Astrocyte (in vitro differentiated cells and primary cell): ENCODE results near the gene C10orf120. TPM values are rescaled to one million over a fixed set of nuclear protein-coding genes. Genes with fewer than 3 reads are reported as not detected.

ENCODE experiments used
- DNase-seq: peaks from one replicate; pipeline ENCODE4 v3.0.0-alpha.2; 2010; ENCODE audit warnings: low read depth
- FAIRE-seq: peaks from 2 replicates; lab custom pipeline; 2011; peaks lifted over from hg19 to GRCh38; lab: Jason Lieb, UNC
- H2AFZ ChIP-seq: 2 replicates; pipeline ENCODE4 v1.6.0; 2012; ENCODE audit warnings: low read depth, low read length, inconsistent platforms
- H3K27ac ChIP-seq: 2 replicates; pipeline ENCODE4 v1.5.1; 2011; ENCODE audit warnings: low read depth, low read length, inconsistent platforms
- H3K27me3 ChIP-seq: 2 replicates; pipeline ENCODE4 v1.6.0; 2011; ENCODE audit warnings: low read length, inconsistent platforms; ENCODE audit not compliant: insufficient read depth
- H3K36me3 ChIP-seq: 2 replicates; pipeline ENCODE4 v1.5.1; 2011; ENCODE audit warnings: low read length, inconsistent platforms; ENCODE audit not compliant: insufficient read depth
- H3K4me1 ChIP-seq: 2 replicates; pipeline ENCODE4 v1.5.1; 2011; ENCODE audit warnings: low read length, inconsistent platforms; ENCODE audit not compliant: insufficient read depth
- H3K4me2 ChIP-seq: 2 replicates; pipeline ENCODE4 v1.6.0; 2012; ENCODE audit warnings: low read length, inconsistent platforms
- H3K4me3 ChIP-seq: 2 replicates; pipeline ENCODE4 v1.5.1; 2011; ENCODE audit warnings: low read depth, mild to moderate bottlenecking, low read length, inconsistent platforms; ENCODE audit not compliant: insufficient read depth
- H3K79me2 ChIP-seq: 2 replicates; pipeline ENCODE4 v1.6.0; 2012; ENCODE audit warnings: mild to moderate bottlenecking, low read length, inconsistent platforms; ENCODE audit not compliant: insufficient read depth
- H3K9ac ChIP-seq: 2 replicates; pipeline ENCODE4 v1.6.0; 2012; ENCODE audit warnings: mild to moderate bottlenecking, low read length, inconsistent platforms
- H3K9me3 ChIP-seq: 2 replicates; pipeline ENCODE4 v1.5.1; 2012; ENCODE audit warnings: low read depth, mild to moderate bottlenecking, low read length, inconsistent platforms; ENCODE audit not compliant: insufficient read depth
- H4K20me1 ChIP-seq: 2 replicates; pipeline ENCODE4 v1.6.0; 2012; ENCODE audit warnings: low read length, inconsistent platforms; ENCODE audit not compliant: insufficient read depth
- H3K27ac Mint-ChIP-seq: one replicate; pipeline ENCODE4 v1.8.0; 2021; ENCODE audit warnings: mild to moderate bottlenecking, mixed read lengths; ENCODE audit not compliant: unreplicated experiment
- H3K27me3 Mint-ChIP-seq: one replicate; pipeline ENCODE4 v1.8.0; 2021; ENCODE audit warnings: low read depth, mixed read lengths; ENCODE audit not compliant: unreplicated experiment
- H3K36me3 Mint-ChIP-seq: one replicate; pipeline ENCODE4 v1.8.0; 2021; ENCODE audit warnings: low read depth, mixed read lengths; ENCODE audit not compliant: unreplicated experiment
- H3K4me1 Mint-ChIP-seq: one replicate; pipeline ENCODE4 v1.8.0; 2021; ENCODE audit warnings: low read depth, mixed read lengths; ENCODE audit not compliant: unreplicated experiment
- H3K4me3 Mint-ChIP-seq: one replicate; pipeline ENCODE4 v1.8.0; 2021; ENCODE audit warnings: mild to moderate bottlenecking, moderate library complexity, mixed read lengths; ENCODE audit not compliant: unreplicated experiment
- H3K9me3 Mint-ChIP-seq: one replicate; pipeline ENCODE4 v1.8.0; 2021; ENCODE audit warnings: mild to moderate bottlenecking, mixed read lengths; ENCODE audit not compliant: unreplicated experiment
- CTCF ChIP-seq: IDR thresholded peaks from 2 replicates; pipeline ENCODE4 v1.5.1; 2011; ENCODE audit warnings: low read depth, mild to moderate bottlenecking, inconsistent platforms, low read length, moderate library complexity; ENCODE audit not compliant: insufficient read depth
- EZH2 ChIP-seq: IDR thresholded peaks from 2 replicates; pipeline ENCODE4 v1.6.1; 2012; ENCODE audit warnings: mild to moderate bottlenecking, low read length, inconsistent platforms; ENCODE audit not compliant: insufficient read depth
- total RNA-seq: library from RNA; stranded (reverse); gene quantifications from 2 replicates; pipeline ENCODE4 v1.2.1, GENCODE V29; 2021

Gene C10orf120
- total RNA-seq, 1 donor from 2014 or later = not detected

GRCh38 chr10:122733931-122734665 lies 34.5 kb upstream of the C10orf120 start:
- Mint-ChIP-seq H3K27me3 (peaks cover 14% of the 10 kb centered on the region), H3K4me3 (no peak overlapping the region), H3K36me3 (no peaks in the 10 kb centered on the region), H3K9me3 (no peaks in the 10 kb centered on the region), H3K4me1 (no peaks in the 10 kb centered on the region), H3K27ac (no peak overlapping the region)
- no peaks in the 10 kb centered on the region for H3K79me2 ChIP-seq
- DNase-seq = no peak
- H3K4me2 ChIP-seq = no peak overlapping the region
- no peaks in the 10 kb centered on the region for H3K36me3 ChIP-seq
- no peak overlapping the region for H2AFZ ChIP-seq
- no peak overlapping the region for H3K9ac ChIP-seq
- no peaks in the 10 kb centered on the region for H3K4me1 ChIP-seq
- no peak overlapping the region for H3K27ac ChIP-seq
- no peaks in the 10 kb centered on the region for H3K27me3 ChIP-seq
- no peak for FAIRE-seq
- TF ChIP-seq EZH2 = no peak
- no peak for TF ChIP-seq CTCF
- H4K20me1 ChIP-seq = no peaks in the 10 kb centered on the region
- no peaks in the 10 kb centered on the region for H3K9me3 ChIP-seq
- H3K4me3 ChIP-seq = no peak overlapping the region

DNA sequence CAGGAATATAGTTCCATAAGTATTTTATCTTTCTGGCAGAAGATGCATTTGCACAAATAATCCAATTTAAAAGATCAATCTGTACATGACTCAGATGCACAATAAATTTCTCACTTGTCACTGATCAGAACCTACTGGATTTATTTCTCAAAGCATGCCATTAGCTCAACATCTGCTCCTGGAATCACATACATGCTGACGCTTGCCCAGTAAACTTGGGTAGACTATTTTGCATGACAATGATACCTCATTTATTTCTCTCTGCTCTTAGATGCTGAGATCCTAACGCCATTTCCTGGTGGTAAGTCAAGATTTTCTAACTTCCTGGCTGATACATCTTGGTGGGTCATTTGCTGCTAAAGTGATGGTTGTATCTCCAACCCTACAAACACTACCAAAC lies 33.8 kb upstream of the C10orf120 start:
- Histone ChIP-seq H3K27me3 (no peaks in the 10 kb centered on the region), H3K4me2 (no peak overlapping the region), H3K9me3 (no peaks in the 10 kb centered on the region), H2AFZ (no peak overlapping the region), H3K36me3 (no peaks in the 10 kb centered on the region), H3K79me2 (no peaks in the 10 kb centered on the region), H3K27ac (no peak overlapping the region), H3K4me3 (no peak overlapping the region), H3K9ac (no peak overlapping the region), H3K4me1 (no peaks in the 10 kb centered on the region), H4K20me1 (no peaks in the 10 kb centered on the region)
- FAIRE-seq = no peak
- Mint-ChIP-seq H3K9me3 (no peaks in the 10 kb centered on the region), H3K36me3 (no peaks in the 10 kb centered on the region), H3K4me1 (no peaks in the 10 kb centered on the region), H3K27me3 (peaks cover 14% of the 10 kb centered on the region), H3K4me3 (no peak overlapping the region), H3K27ac (no peak overlapping the region)
- no peak for DNase-seq
- TF ChIP-seq EZH2 = no peak
- no peak for TF ChIP-seq CTCF

GRCh38 chr10:122730238-122730637 lies 30.6 kb upstream of the C10orf120 start:
- no peaks in the 10 kb centered on the region for H4K20me1 ChIP-seq
- no peaks in the 10 kb centered on the region for H3K36me3 Mint-ChIP-seq
- H3K79me2 ChIP-seq = no peaks in the 10 kb centered on the region
- H3K4me3 Mint-ChIP-seq = no peak overlapping the region
- no peaks in the 10 kb centered on the region for H3K36me3 ChIP-seq
- peaks cover 14% of the 10 kb centered on the region for H3K27me3 Mint-ChIP-seq
- H3K4me1 Mint-ChIP-seq = no peaks in the 10 kb centered on the region
- no peak overlapping the region for H3K4me3 ChIP-seq
- FAIRE-seq (no peak), DNase-seq (no peak)
- no peak overlapping the region for H2AFZ ChIP-seq
- no peaks in the 10 kb centered on the region for H3K9me3 Mint-ChIP-seq
- H3K27ac ChIP-seq = no peak overlapping the region
- H3K9me3 ChIP-seq = peaks cover 2% of the 10 kb centered on the region
- TF ChIP-seq EZH2 (no peak), CTCF (no peak)
- H3K27me3 ChIP-seq = no peaks in the 10 kb centered on the region
- H3K9ac ChIP-seq = no peak overlapping the region
- H3K4me1 ChIP-seq = no peaks in the 10 kb centered on the region
- no peak overlapping the region for H3K4me2 ChIP-seq
- no peak overlapping the region for H3K27ac Mint-ChIP-seq
